WTC11 (cell line): ENCODE measurements around the gene TMEM147. TPM values are rescaled to one million over a fixed set of nuclear protein-coding genes. Genes with fewer than 3 reads are reported as not detected.

Experiments used
- ATAC-seq: fragments of 200-7000 bp; cut with Tn5 transposase; 2 replicates; pipeline ENCODE4 v1.10.0; 2021; ENCODE audit warnings: mild to moderate bottlenecking, moderate library complexity
- CTCF ChIA-PET: fragments of 300-600 bp; sonication (Branson Sonifier 250); formaldehyde crosslinking; loops from one replicate; lab custom pipeline; 2021; ENCODE audit warnings: antibody characterized with exemption; lab: Charles Lee
- POLR2A ChIA-PET: fragments of 350-600 bp; sonication (Branson Sonifier 250); formaldehyde crosslinking; loops from one replicate; lab custom pipeline; 2021; ENCODE audit warnings: antibody characterized with exemption; lab: Charles Lee
- DNase-seq: peaks from one replicate; pipeline ENCODE4 v3.0.0; 2021; ENCODE audit warnings: low spot score
- H3K27ac Mint-ChIP-seq: 2 replicates; pipeline ENCODE4 v1.8.0; 2021; ENCODE audit warnings: mixed read lengths
- H3K27me3 Mint-ChIP-seq: 2 replicates; pipeline ENCODE4 v1.8.0; 2021; ENCODE audit warnings: low read depth, mild to moderate bottlenecking, moderate library complexity, mixed read lengths
- H3K36me3 Mint-ChIP-seq: 2 replicates; pipeline ENCODE4 v1.8.0; 2021; ENCODE audit warnings: mixed read lengths
- H3K4me1 Mint-ChIP-seq: 2 replicates; pipeline ENCODE4 v1.8.0; 2022; ENCODE audit warnings: mixed read lengths
- H3K4me3 Mint-ChIP-seq: 2 replicates; pipeline ENCODE4 v1.8.0; 2021; ENCODE audit warnings: mild to moderate bottlenecking, moderate library complexity, mixed read lengths
- H3K9me3 Mint-ChIP-seq: 2 replicates; pipeline ENCODE4 v1.8.0; 2021; ENCODE audit warnings: mixed read lengths
- AR ChIP-seq: fragments of 250-450 bp; sonication (Bioruptor Pico); IDR thresholded peaks from 2 replicates; pipeline ENCODE4 v1.9.0; 2021; ENCODE audit warnings: mild to moderate bottlenecking
- ATF1 ChIP-seq: sonication (generic); formaldehyde crosslinking; IDR thresholded peaks from 2 replicates; pipeline ENCODE4 v1.8.1; 2023; ENCODE audit warnings: mild to moderate bottlenecking, moderate library complexity, missing genetic modification reagents
- CDX4 ChIP-seq: fragments of 250-450 bp; sonication (Bioruptor Pico); IDR thresholded peaks from 2 replicates; pipeline ENCODE4 v1.9.0; 2021; ENCODE audit warnings: moderate library complexity, mild to moderate bottlenecking, inconsistent platforms, borderline replicate concordance
- FOXJ3 ChIP-seq: sonication (generic); formaldehyde crosslinking; IDR thresholded peaks from 2 replicates; pipeline ENCODE4 v1.9.0; 2021; ENCODE audit warnings: missing genetic modification reagents, mild to moderate bottlenecking, borderline replicate concordance
- GABPB1 ChIP-seq: sonication (generic); formaldehyde crosslinking; IDR thresholded peaks from 2 replicates; pipeline ENCODE4 v1.8.1; 2023; ENCODE audit warnings: mild to moderate bottlenecking, missing genetic modification reagents
- HMGXB4 ChIP-seq: sonication (generic); formaldehyde crosslinking; IDR thresholded peaks from 2 replicates; pipeline ENCODE4 v1.8.1; 2023; ENCODE audit warnings: mild to moderate bottlenecking, moderate library complexity, missing genetic modification reagents
- IRF1 ChIP-seq: sonication (generic); formaldehyde crosslinking; IDR thresholded peaks from 2 replicates; pipeline ENCODE4 v1.8.0; 2023; ENCODE audit warnings: missing genetic modification reagents
- MAX ChIP-seq: sonication (generic); formaldehyde crosslinking; IDR thresholded peaks from 2 replicates; pipeline ENCODE4 v1.8.0; 2022; ENCODE audit warnings: mild to moderate bottlenecking, missing genetic modification reagents
- NFE2L1 ChIP-seq: sonication (generic); formaldehyde crosslinking; IDR thresholded peaks from 2 replicates; pipeline ENCODE4 v1.8.1; 2023; ENCODE audit warnings: missing genetic modification reagents
- PRRX2 ChIP-seq: fragments of 250-450 bp; sonication (Bioruptor Pico); IDR thresholded peaks from 2 replicates; pipeline ENCODE4 v1.8.0; 2021; ENCODE audit warnings: mild to moderate bottlenecking
- RELA ChIP-seq: sonication (generic); formaldehyde crosslinking; IDR thresholded peaks from 2 replicates; pipeline ENCODE4 v1.8.1; 2022; ENCODE audit warnings: missing genetic modification reagents, mild to moderate bottlenecking, borderline replicate concordance
- RORB ChIP-seq: fragments of 250-450 bp; sonication (Bioruptor Pico); IDR thresholded peaks from 2 replicates; pipeline ENCODE4 v1.9.0; 2021; ENCODE audit warnings: mild to moderate bottlenecking
- SP1 ChIP-seq: sonication (generic); formaldehyde crosslinking; conservative IDR thresholded peaks from 2 replicates; pipeline ENCODE4 v1.8.1; 2022; ENCODE audit warnings: missing genetic modification reagents
- STAT6 ChIP-seq: sonication (generic); formaldehyde crosslinking; conservative IDR thresholded peaks from 2 replicates; pipeline ENCODE4 v1.8.1; 2023; ENCODE audit warnings: mild to moderate bottlenecking, low read depth, missing genetic modification reagents, moderate library complexity
- TP53 ChIP-seq: sonication (generic); formaldehyde crosslinking; IDR thresholded peaks from 2 replicates; pipeline ENCODE4 v1.8.1; 2023; ENCODE audit warnings: mild to moderate bottlenecking, missing genetic modification reagents
- ZMAT4 ChIP-seq: fragments of 250-450 bp; sonication (Bioruptor Pico); IDR thresholded peaks from 2 replicates; pipeline ENCODE4 v1.9.0; 2021; ENCODE audit warnings: mild to moderate bottlenecking
- ZNF317 ChIP-seq: sonication (generic); formaldehyde crosslinking; IDR thresholded peaks from 2 replicates; pipeline ENCODE4 v1.8.1; 2023; ENCODE audit warnings: low read depth, mild to moderate bottlenecking, moderate library complexity, missing genetic modification reagents, borderline replicate concordance
- ZNF423 ChIP-seq: fragments of 250-450 bp; sonication (Bioruptor Pico); IDR thresholded peaks from 2 replicates; pipeline ENCODE4 v2.1.2; 2022; ENCODE audit warnings: mild to moderate bottlenecking, moderate library complexity
- ZSCAN18 ChIP-seq: fragments of 250-450 bp; sonication (Bioruptor Pico); IDR thresholded peaks from 2 replicates; pipeline ENCODE4 v2.1.2; 2022; ENCODE audit warnings: mild to moderate bottlenecking, moderate library complexity
- total RNA-seq: library from RNA; stranded (reverse); gene quantifications from 3 replicates; pipeline ENCODE4 v1.2.3, GENCODE V29; 2021

TMEM147 gene
- total RNA-seq, 1 experiment from 2014 or later, result 135 TPM

GRCh38 chr19:35507561-35507960 is 37.9 kb upstream of the TMEM147 start:
- no peak for DNase-seq
- ATAC-seq, result no peak
- ChIA-PET CTCF (interaction anchor here (0.8 to 4.7 kb wide), 4 partner anchors 12 to 49 kb away, joined by 3 to 62 read pairs (median 18); no protein-coding TSS in a partner anchor), POLR2A (interaction anchor here (0.5 kb wide), 1 partner anchor 303 kb away, joined by 3 read pairs; no protein-coding TSS in a partner anchor)
- Mint-ChIP-seq H3K9me3 (no peaks in the 10 kb centered on the region), H3K4me3 (peak overlapping the region; percentile 99), H3K4me1 (peaks cover 12% of the 10 kb centered on the region), H3K27ac (no peak overlapping the region), H3K36me3 (peaks cover 49% of the 10 kb centered on the region), H3K27me3 (peaks cover 15% of the 10 kb centered on the region)
- TF ChIP-seq STAT6 (CRISPR knock-in tag), result no peak
- no peak for TF ChIP-seq ZMAT4
- no peak for TF ChIP-seq GABPB1 (CRISPR knock-in tag)
- no peak for TF ChIP-seq PRRX2 (CRISPR knock-in tag)
- no peak for TF ChIP-seq TP53 (CRISPR knock-in tag)
- no peak for TF ChIP-seq SP1 (CRISPR knock-in tag)
- TF ChIP-seq MAX (CRISPR knock-in tag), result no peak
- TF ChIP-seq RORB, result no peak
- TF ChIP-seq ZSCAN18 (CRISPR knock-in tag), result no peak
- TF ChIP-seq IRF1, result no peak
- no peak for TF ChIP-seq NFE2L1
- TF ChIP-seq AR (CRISPR knock-in tag), result no peak
- no peak for TF ChIP-seq HMGXB4 (CRISPR knock-in tag)
- no peak for TF ChIP-seq FOXJ3 (CRISPR knock-in tag)
- TF ChIP-seq ZNF423 (CRISPR knock-in tag), result no peak
- no peak for TF ChIP-seq RELA (CRISPR knock-in tag)
- no peak for TF ChIP-seq CDX4 (CRISPR knock-in tag)
- no peak for TF ChIP-seq ATF1 (CRISPR knock-in tag)
- no peak for TF ChIP-seq ZNF317 (CRISPR knock-in tag)
